Activated T-cell treated with anti-CD3 and anti-CD28 coated beads, Interleukin-2, amount 50 U/mL, for 72 hours (primary cell): ENCODE data around the gene FSD1L. TPM values are rescaled to one million over a fixed set of nuclear protein-coding genes. Genes with fewer than 3 reads are reported as not detected.

Experiments
- ATAC-seq, 2 donors: fragments of 150-1000 bp; cut with Tn5 transposase; replicated peaks in 1 of 2; 2 replicates each; pipeline ENCODE4 v1.10.0; 2021; ENCODE audit warnings: moderate library complexity in 2 of 2, mild to moderate bottlenecking in 1 of 2
- DNase-seq, 2 donors: peaks; one replicate each; pipeline ENCODE4 v3.0.0; 2021 to 2022; ENCODE audit warnings: mixed read lengths in 1 of 2
- H3K27ac Mint-ChIP-seq: one replicate; pipeline ENCODE4 v1.8.0; 2022; ENCODE audit warnings: mild to moderate bottlenecking, moderate library complexity, mixed read lengths
- H3K27me3 Mint-ChIP-seq: one replicate; pipeline ENCODE4 v1.8.0; 2022; ENCODE audit warnings: low read depth, mixed read lengths
- H3K36me3 Mint-ChIP-seq, 2 donors: one replicate each; pipeline ENCODE4 v1.8.0; 2022; ENCODE audit warnings: mixed read lengths in 2 of 2, mild to moderate bottlenecking in 1 of 2; ENCODE audit not compliant: insufficient read depth in 2 of 2
- H3K4me1 Mint-ChIP-seq: one replicate; pipeline ENCODE4 v1.8.0; 2022; ENCODE audit warnings: low read depth, mixed read lengths
- H3K4me3 Mint-ChIP-seq, 2 donors: one replicate each; pipeline ENCODE4 v1.8.0; 2022; ENCODE audit warnings: mild to moderate bottlenecking in 2 of 2, mixed read lengths in 2 of 2, moderate library complexity in 2 of 2
- H3K9me3 Mint-ChIP-seq, 2 donors: one replicate each; pipeline ENCODE4 v1.8.0; 2022; ENCODE audit warnings: mixed read lengths in 2 of 2
- total RNA-seq, 2 donors: library from RNA; stranded (reverse); gene quantifications; one replicate each; pipeline ENCODE4 v1.2.3, GENCODE V29; 2022

FSD1L gene
- total RNA-seq, 2 donors from 2014 or later, result 2.2 to 3.0 TPM

DNA sequence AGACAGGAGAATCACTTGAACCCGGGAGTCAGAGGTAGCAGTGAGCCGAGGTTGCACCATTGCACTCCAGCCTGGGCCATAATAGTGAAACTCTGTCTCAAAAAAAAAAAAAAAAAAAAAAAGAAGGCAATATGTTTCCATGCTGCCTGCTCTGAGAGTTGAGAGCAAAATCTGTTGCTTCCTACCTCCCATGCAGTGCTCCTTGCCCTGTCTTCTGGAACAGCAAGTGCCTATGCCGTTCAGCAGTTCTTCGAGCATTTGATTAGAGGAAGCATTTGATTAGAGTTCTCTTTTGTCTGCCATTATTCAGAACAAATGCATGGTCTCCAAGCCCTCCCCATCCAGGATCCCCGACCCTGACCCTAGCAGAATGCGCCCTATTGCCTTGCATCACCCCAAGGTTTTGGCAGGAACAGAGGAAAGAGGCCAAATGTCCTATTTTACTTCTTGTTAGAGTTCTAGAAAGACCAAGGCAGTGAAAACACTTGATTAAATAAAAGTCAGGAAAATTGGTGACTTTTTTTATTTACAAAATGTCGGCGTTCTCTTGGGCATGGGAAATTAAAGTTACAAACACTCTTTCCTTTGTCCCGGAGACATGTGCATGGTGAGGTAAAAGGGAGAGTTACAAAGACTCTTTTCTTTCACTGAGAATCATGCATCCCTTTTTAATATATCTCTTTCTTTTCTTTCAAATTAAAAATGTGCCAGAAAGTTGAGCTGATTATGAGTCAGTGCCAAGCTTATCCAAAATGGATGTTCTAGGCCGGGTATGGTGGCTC, 27.8 kb upstream of the FSD1L start:
- H3K9me3 Mint-ChIP-seq, result no peaks in the 10 kb centered on the region
- no peak for ATAC-seq

GRCh38 chr9:105421154-105421553, 26.7 kb upstream of the FSD1L start:
- DNase-seq (no peak), ATAC-seq (no peak)
- Mint-ChIP-seq H3K27ac (no peak overlapping the region), H3K36me3 (no peaks in the 10 kb centered on the region), H3K9me3 (no peaks in the 10 kb centered on the region), H3K27me3 (no peaks in the 10 kb centered on the region), H3K4me1 (no peaks in the 10 kb centered on the region), H3K4me3 (no peak overlapping the region)

More for the DNA sequence above, 27.8 kb upstream of the FSD1L start:
- no peak overlapping the region for H3K27ac Mint-ChIP-seq
- H3K36me3 Mint-ChIP-seq, result no peaks in the 10 kb centered on the region
- H3K4me3 Mint-ChIP-seq, result no peak overlapping the region
- no peak for DNase-seq
- peaks cover 4% of the 10 kb centered on the region for H3K27me3 Mint-ChIP-seq
- no peaks in the 10 kb centered on the region for H3K4me1 Mint-ChIP-seq

DNA sequence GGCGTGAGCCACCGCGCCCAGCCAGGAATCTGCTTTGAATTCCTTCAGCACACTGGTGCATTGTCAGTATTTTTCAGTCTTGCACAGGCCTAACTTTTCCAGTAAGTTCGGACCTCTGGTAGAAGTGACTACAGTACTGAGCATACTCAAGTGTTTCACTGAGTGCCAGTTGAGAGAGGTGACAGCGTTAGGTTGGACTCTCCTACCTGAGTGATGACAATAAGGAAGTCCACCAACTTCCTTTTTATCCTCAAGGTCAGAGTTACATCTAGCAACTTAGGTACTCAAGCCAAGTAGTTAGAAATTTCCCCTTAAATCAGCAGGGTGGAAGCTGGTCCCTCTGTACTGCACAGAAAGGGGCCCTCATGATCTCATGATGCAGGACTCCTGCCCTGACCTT, 26.0 kb upstream of the FSD1L start:
- Mint-ChIP-seq H3K36me3 (no peaks in the 10 kb centered on the region), H3K27ac (no peak overlapping the region), H3K4me3 (no peak overlapping the region), H3K27me3 (no peaks in the 10 kb centered on the region), H3K9me3 (no peaks in the 10 kb centered on the region), H3K4me1 (no peaks in the 10 kb centered on the region)
- DNase-seq (no peak), ATAC-seq (no peak)

- no peak overlapping the region for H3K4me3 Mint-ChIP-seq
- DNase-seq (no peak), ATAC-seq (peak in 1 of 2 donors; percentile 44)
- no peaks in the 10 kb centered on the region for H3K27me3 Mint-ChIP-seq
- H3K9me3 Mint-ChIP-seq, result no peaks in the 10 kb centered on the region
- H3K27ac Mint-ChIP-seq, result no peak overlapping the region
- H3K36me3 Mint-ChIP-seq, result no peaks in the 10 kb centered on the region
- H3K4me1 Mint-ChIP-seq, result no peaks in the 10 kb centered on the region
These were observed 21.9 kb upstream of the FSD1L start for GRCh38 chr9:105425816-105426433.

GRCh38 chr9:105426657-105427056, 21.2 kb upstream of the FSD1L start:
- Mint-ChIP-seq H3K4me3 (no peak overlapping the region), H3K4me1 (no peaks in the 10 kb centered on the region), H3K36me3 (no peaks in the 10 kb centered on the region), H3K27me3 (no peaks in the 10 kb centered on the region), H3K27ac (no peak overlapping the region), H3K9me3 (no peaks in the 10 kb centered on the region)
- ATAC-seq (no peak), DNase-seq (no peak)

DNA sequence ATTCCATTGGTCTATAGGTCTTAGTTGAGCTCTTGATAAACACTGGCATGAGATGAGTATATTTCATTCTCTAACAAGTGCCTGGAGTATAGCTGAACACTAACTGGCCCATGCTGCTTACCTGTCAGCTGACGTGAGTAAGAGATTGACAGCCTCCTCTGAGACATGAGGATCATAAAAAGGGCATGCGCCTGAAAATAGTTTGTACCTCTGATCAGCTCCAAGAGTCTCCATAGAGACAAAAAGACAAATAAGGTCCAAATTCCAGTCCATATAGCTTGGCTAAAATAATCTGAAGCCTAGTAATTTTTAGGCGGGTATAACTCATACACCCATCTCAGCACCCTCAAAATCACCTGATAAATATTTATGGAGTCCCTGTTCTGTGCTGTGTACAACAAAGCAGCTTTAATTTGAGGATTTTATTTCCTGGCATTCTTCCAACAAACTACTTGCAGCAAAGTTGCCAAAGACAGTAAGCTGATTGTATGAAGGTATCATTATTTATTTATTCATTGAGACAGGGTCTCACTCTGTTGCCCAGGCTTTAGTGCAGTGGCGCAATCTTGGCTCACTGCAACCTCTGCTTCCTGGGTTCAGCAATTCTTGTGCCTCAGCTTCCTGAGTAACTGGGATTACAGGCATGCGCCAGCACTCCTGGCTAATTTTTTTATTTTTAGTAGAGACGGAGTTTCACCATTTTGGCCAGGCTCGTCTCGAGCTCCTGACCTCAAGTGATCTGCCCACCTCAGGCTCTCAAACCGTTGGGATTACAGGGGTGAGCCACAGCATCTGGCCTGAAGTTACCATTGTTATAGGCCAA, 16.2 kb upstream of the FSD1L start:
- H3K27me3 Mint-ChIP-seq, result no peaks in the 10 kb centered on the region
- no peaks in the 10 kb centered on the region for H3K36me3 Mint-ChIP-seq
- peaks cover 3% of the 10 kb centered on the region in 2 donors for H3K9me3 Mint-ChIP-seq
- no peak for DNase-seq
- H3K27ac Mint-ChIP-seq, result no peak overlapping the region
- no peaks in the 10 kb centered on the region for H3K4me1 Mint-ChIP-seq
- no peak overlapping the region for H3K4me3 Mint-ChIP-seq
- no peak for ATAC-seq

- Mint-ChIP-seq H3K4me1 (no peaks in the 10 kb centered on the region), H3K27ac (no peak overlapping the region)
- no peak for ATAC-seq
These were observed 15.5 kb upstream of the FSD1L start for GRCh38 chr9:105432247-105432842.

GRCh38 chr9:105435453-105435852, 12.4 kb upstream of the FSD1L start:
- Mint-ChIP-seq H3K27ac (no peak overlapping the region), H3K4me1 (no peaks in the 10 kb centered on the region), H3K36me3 (no peaks in the 10 kb centered on the region), H3K9me3 (peaks cover 3% of the 10 kb centered on the region in 2 donors), H3K27me3 (no peaks in the 10 kb centered on the region), H3K4me3 (no peak overlapping the region)
- ATAC-seq, result no peak
- DNase-seq, result no peak

More at GRCh38 chr9:105432247-105432842, 15.5 kb upstream of the FSD1L start:
- H3K4me3 Mint-ChIP-seq, result no peak overlapping the region
- H3K9me3 Mint-ChIP-seq, result peaks cover 3% of the 10 kb centered on the region in 2 donors
- H3K27me3 Mint-ChIP-seq, result no peaks in the 10 kb centered on the region
- no peak for DNase-seq
- no peaks in the 10 kb centered on the region for H3K36me3 Mint-ChIP-seq

DNA sequence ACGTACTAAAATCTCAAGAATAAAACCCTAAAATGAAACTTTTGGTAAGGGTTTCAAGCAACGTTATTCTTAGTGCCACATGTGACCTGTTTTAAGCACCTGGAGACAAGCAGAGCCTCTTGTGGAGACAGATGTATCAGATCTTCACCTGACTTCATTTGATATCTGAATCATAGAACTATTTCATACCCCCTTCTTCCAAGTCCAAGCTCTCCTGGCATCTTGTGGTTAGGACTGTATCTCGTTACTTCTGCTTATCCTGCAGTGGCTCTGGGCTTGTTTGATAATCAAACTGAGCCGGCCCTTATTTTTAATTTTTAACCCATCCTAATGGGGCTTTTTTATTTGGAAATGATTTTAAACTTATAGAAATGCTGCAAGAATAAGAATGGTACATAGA, 11.1 kb upstream of the FSD1L start:
- no peaks in the 10 kb centered on the region for H3K36me3 Mint-ChIP-seq
- H3K4me3 Mint-ChIP-seq, result no peak overlapping the region
- no peak overlapping the region for H3K27ac Mint-ChIP-seq
- H3K4me1 Mint-ChIP-seq, result no peaks in the 10 kb centered on the region
- DNase-seq (no peak), ATAC-seq (no peak)
- H3K27me3 Mint-ChIP-seq, result no peaks in the 10 kb centered on the region
- H3K9me3 Mint-ChIP-seq, result peaks cover 3% of the 10 kb centered on the region in 2 donors

DNA sequence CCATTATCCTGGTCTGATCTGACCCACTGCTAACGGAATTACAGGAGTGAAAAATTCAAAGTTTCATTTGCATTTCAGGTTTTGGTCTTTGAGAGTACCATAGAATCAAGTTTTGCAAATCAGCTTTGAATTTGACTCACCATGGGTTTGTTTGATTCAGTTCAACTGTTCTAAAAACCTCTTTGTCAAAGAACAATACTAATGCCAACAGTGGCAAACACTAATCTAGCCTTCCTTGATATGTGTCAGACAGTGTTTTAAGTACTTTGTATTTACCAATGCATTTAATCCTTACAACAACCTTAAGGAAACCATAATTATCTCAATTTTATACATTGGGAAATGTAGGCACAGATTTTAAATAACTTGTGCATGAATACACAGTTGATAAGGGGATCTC, 10.1 kb upstream of the FSD1L start:
- H3K9me3 Mint-ChIP-seq, result peaks cover 3% of the 10 kb centered on the region in 2 donors
- H3K27me3 Mint-ChIP-seq, result no peaks in the 10 kb centered on the region
- peak; percentile 11 to 75 for ATAC-seq
- H3K4me1 Mint-ChIP-seq, result no peaks in the 10 kb centered on the region
- DNase-seq, result no peak
- H3K4me3 Mint-ChIP-seq, result no peak overlapping the region
- H3K36me3 Mint-ChIP-seq, result no peaks in the 10 kb centered on the region
- no peak overlapping the region for H3K27ac Mint-ChIP-seq

GRCh38 chr9:105438141-105438806, 9.6 kb upstream of the FSD1L start:
- H3K4me3 Mint-ChIP-seq, result no peak overlapping the region
- H3K36me3 Mint-ChIP-seq, result no peaks in the 10 kb centered on the region
- ATAC-seq, result no peak
- peaks cover 3% of the 10 kb centered on the region in 2 donors for H3K9me3 Mint-ChIP-seq
- H3K27ac Mint-ChIP-seq, result no peak overlapping the region
- H3K27me3 Mint-ChIP-seq, result no peaks in the 10 kb centered on the region
- H3K4me1 Mint-ChIP-seq, result no peaks in the 10 kb centered on the region
- no peak for DNase-seq

DNA sequence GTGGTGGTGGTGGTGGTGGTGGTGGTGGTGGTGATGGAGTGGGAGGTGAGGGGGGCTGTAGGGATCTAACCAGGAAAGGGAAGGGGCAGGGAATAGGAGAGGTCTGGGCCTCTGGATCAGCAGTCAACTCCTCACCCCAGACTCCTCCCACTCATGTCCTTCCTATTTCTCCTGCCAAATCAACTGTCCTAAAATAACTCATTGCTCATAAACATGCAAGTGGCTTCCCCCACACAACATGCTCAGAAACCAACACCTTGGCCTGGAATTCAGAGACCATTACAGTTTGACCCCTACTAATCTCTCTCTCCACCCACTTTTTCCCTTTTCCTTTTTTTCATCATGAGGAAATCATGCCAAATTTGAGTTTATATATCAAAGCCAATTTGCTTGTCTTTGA, 8.4 kb upstream of the FSD1L start:
- Mint-ChIP-seq H3K4me3 (no peak overlapping the region), H3K4me1 (no peaks in the 10 kb centered on the region), H3K36me3 (no peaks in the 10 kb centered on the region), H3K27ac (no peak overlapping the region), H3K9me3 (peaks cover 3% of the 10 kb centered on the region in 2 donors), H3K27me3 (no peaks in the 10 kb centered on the region)
- ATAC-seq, result no peak
- DNase-seq, result no peak
